Osteocyte (in vitro differentiated cells): ENCODE results near the gene CHRM3. TPM values are rescaled to one million over a fixed set of nuclear protein-coding genes. Genes with fewer than 3 reads are reported as not detected.

Experiments
- DNase-seq: peaks from one replicate; pipeline ENCODE4 v3.0.0; 2021; ENCODE audit warnings: mixed read lengths; ENCODE audit not compliant: unreplicated experiment; ENCODE audit errors: extremely low spot score
- H3K27ac Mint-ChIP-seq: one replicate; pipeline ENCODE4 v1.8.0; 2021; ENCODE audit warnings: mild to moderate bottlenecking, mixed read lengths; ENCODE audit not compliant: unreplicated experiment
- H3K27me3 Mint-ChIP-seq: one replicate; pipeline ENCODE4 v1.8.0; 2021; ENCODE audit warnings: mixed read lengths; ENCODE audit not compliant: unreplicated experiment
- H3K36me3 Mint-ChIP-seq: one replicate; pipeline ENCODE4 v1.8.0; 2021; ENCODE audit warnings: mixed read lengths; ENCODE audit not compliant: unreplicated experiment
- H3K4me1 Mint-ChIP-seq: one replicate; pipeline ENCODE4 v1.8.0; 2021; ENCODE audit warnings: mixed read lengths; ENCODE audit not compliant: unreplicated experiment
- H3K4me3 Mint-ChIP-seq: one replicate; pipeline ENCODE4 v1.8.0; 2021; ENCODE audit warnings: mild to moderate bottlenecking, moderate library complexity, mixed read lengths; ENCODE audit not compliant: unreplicated experiment
- H3K9me3 Mint-ChIP-seq: one replicate; pipeline ENCODE4 v1.8.0; 2021; ENCODE audit warnings: mixed read lengths; ENCODE audit not compliant: unreplicated experiment
- CTCF ChIP-seq: fragments of 200-600 bp; sonication (generic); IDR thresholded peaks from 2 replicates; pipeline ENCODE4 v1.5.0; 2021; ENCODE audit warnings: antibody characterized with exemption, mild to moderate bottlenecking, moderate library complexity
- total RNA-seq: library from RNA; stranded (reverse); gene quantifications from 2 replicates; pipeline ENCODE4 v1.2.1, GENCODE V29; 2021

CHRM3 gene
- total RNA-seq, 1 donor from 2014 or later, result 0.30 TPM

- TF ChIP-seq CTCF, result no peak
- no peak overlapping the region for H3K4me3 Mint-ChIP-seq
- H3K36me3 Mint-ChIP-seq, result no peaks in the 10 kb centered on the region
- H3K27ac Mint-ChIP-seq, result peak overlapping the region; percentile 4
- H3K9me3 Mint-ChIP-seq, result no peaks in the 10 kb centered on the region
- DNase-seq, result no peak
- H3K4me1 Mint-ChIP-seq, result peaks cover 39% of the 10 kb centered on the region
- H3K27me3 Mint-ChIP-seq, result peaks cover under 1% of the 10 kb centered on the region
Observed at GRCh38 chr1:239428120-239428710, 41.8 kb downstream of the CHRM3 start.

DNA sequence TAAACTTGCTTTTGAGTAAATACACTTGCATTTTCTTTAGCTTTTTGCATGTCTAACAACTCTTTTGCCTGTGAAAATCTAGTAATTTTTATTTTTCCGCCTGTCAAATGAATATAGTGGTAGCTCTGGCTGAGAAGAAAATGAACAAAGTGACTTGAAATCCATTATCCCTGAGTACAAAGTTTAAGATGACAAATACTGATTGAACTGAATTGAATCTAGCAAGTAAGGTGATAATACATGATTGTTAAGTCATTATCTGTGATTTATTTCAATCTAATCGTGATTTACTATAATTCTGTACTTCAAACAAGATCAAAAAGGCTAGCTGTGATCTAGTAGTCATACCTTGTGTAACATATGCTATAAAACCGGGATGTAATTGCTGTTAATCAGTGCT lies 42.8 kb downstream of the CHRM3 start:
- no peak for DNase-seq
- Mint-ChIP-seq H3K27ac (no peak overlapping the region), H3K4me1 (peaks cover 40% of the 10 kb centered on the region), H3K4me3 (no peak overlapping the region), H3K9me3 (no peaks in the 10 kb centered on the region), H3K36me3 (no peaks in the 10 kb centered on the region), H3K27me3 (no peaks in the 10 kb centered on the region)
- no peak for TF ChIP-seq CTCF

DNA sequence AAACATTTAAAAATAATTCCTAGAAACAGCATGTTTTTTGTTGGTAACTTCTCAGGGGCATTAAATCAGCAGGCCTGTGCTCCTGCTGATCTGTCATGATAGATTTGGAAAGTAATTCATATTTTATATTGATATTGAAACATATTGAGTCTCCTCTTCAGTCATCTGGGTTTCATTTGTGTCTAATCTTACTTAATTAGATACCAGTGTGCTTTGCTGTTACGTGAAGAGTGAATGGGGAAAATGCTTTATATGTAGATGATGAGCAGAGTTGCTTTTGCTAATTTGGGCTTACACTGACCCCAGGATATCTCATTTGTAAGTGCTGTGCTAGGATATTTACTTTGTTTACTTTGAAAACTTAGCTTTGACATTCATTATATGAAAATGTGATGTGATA lies 45.9 kb downstream of the CHRM3 start:
- H3K4me1 Mint-ChIP-seq, result peaks cover 29% of the 10 kb centered on the region
- DNase-seq, result no peak
- no peak overlapping the region for H3K4me3 Mint-ChIP-seq
- H3K36me3 Mint-ChIP-seq, result no peaks in the 10 kb centered on the region
- H3K9me3 Mint-ChIP-seq, result no peaks in the 10 kb centered on the region
- no peak overlapping the region for H3K27ac Mint-ChIP-seq
- H3K27me3 Mint-ChIP-seq, result no peaks in the 10 kb centered on the region
- TF ChIP-seq CTCF, result no peak

DNA sequence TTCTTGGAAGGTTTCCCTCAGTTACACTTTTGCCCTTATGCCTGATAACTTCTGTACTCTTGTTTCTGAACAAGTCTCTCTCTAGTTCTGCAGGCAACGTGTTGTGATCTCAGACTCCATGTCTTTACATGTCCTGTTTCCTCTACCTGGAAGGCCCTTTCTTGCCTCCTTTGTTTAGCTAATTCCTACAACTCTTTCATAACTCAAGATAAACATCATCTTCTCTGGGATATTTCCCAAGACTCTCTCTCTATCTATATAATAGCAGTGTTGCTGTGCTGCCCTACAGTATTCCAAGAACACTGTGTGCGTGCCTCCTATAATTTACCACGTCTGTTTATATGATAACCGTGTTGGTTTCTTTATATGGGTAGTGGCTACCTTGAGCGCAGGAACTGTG lies 47.8 kb downstream of the CHRM3 start:
- no peak overlapping the region for H3K27ac Mint-ChIP-seq
- no peaks in the 10 kb centered on the region for H3K9me3 Mint-ChIP-seq
- no peaks in the 10 kb centered on the region for H3K36me3 Mint-ChIP-seq
- no peaks in the 10 kb centered on the region for H3K27me3 Mint-ChIP-seq
- H3K4me3 Mint-ChIP-seq, result no peak overlapping the region
- peaks cover 11% of the 10 kb centered on the region for H3K4me1 Mint-ChIP-seq
- DNase-seq, result no peak
- TF ChIP-seq CTCF, result no peak
